ENCODE data around the gene GJA5.
A peak's percentile ranks its signal among the peaks of the same experiment; 100 is the strongest.

GJA5 gene

GRCh38 chr1:147717706-147718097, 42.7 kb downstream of the GJA5 start:
- DNase-seq (ENCODE audit: low read depth in 1 of 2, low spot score in 1 of 2), result peak in 1 of 2 experiments; percentile 35
- no peak for TF ChIP-seq JUND (IDR thresholded peaks at IDR 0.05; ENCODE audit: low read depth)
- in situ Hi-C loops (cut with HindIII; ENCODE audit: low pct_unique_long_range_greater_than_20kb, low sequenced_read_pairs), result no loop called here

GRCh38 chr1:147717051-147717705, 43.2 kb downstream of the GJA5 start:
- DNase-seq (ENCODE audit: low read depth in 1 of 2, low spot score in 1 of 2), result peak; percentile 44 to 98
- in situ Hi-C loops (cut with HindIII; ENCODE audit: low pct_unique_long_range_greater_than_20kb, low sequenced_read_pairs), result no loop called here
- TF ChIP-seq JUND (IDR thresholded peaks at IDR 0.05; ENCODE audit: low read depth), result peak; percentile 90; the same call in 1 of the 2 replicates

DNA sequence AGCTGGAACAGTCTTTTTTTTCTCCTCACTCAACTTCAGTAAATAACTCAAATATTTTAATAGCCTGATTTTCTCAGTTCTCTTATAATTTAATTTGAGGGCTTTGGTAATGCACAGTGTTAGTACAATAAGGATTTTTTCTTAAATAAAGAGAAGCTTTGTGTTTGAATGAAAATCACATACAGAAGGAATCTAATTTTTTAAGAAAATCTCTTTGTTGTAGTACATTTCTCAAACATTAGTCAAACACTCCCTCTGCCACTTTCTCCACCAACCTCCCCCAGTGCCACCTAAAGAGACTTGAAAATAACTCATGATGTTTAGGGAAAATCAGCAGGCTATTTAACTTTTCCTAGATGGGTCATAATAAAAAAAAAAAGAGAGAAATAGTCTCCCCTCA, 47.8 kb downstream of the GJA5 start:
- DNase-seq (ENCODE audit: low read depth in 1 of 2, low spot score in 1 of 2), result no peak
- TF ChIP-seq JUND (IDR thresholded peaks at IDR 0.05; ENCODE audit: low read depth), result no peak
- in situ Hi-C loops (cut with HindIII; ENCODE audit: low pct_unique_long_range_greater_than_20kb, low sequenced_read_pairs), result no loop called here
